ENCODE results near the gene TNNI2.
"Not testable (repeated sequence)": the region's sequence is repeated elsewhere in the genome, so short reads cannot be mapped to it uniquely, and the experiment has no call there.

Gene TNNI2

GRCh38 chr11:1838426-1839144 is at the start of gene TNNI2:
Gene TNNI2 (plus strand): TSS chr11:1838981. CDS start chr11:1839697, 716 bp downstream.
- peak in 4 of 10 donors; percentile 18 to 78 (median 68) for DNase-seq
- intact Hi-C loops (cut with DNase I): no loop called here

GRCh38 chr11:1791912-1792311 is 46.9 kb upstream of the TNNI2 start:
- intact Hi-C loops (cut with DNase I): no loop called here
- DNase-seq: peak in 1 of 10 donors; percentile 37

- intact Hi-C loops (cut with DNase I): no loop called here
- peak in 1 of 10 donors; percentile 21 for DNase-seq
Observed at GRCh38 chr11:1792461-1792860, 46.3 kb upstream of the TNNI2 start.

- intact Hi-C loops (cut with DNase I): no loop called here
- DNase-seq: no peak
Observed at GRCh38 chr11:1793081-1793480, 45.7 kb upstream of the TNNI2 start.

GRCh38 chr11:1796413-1797011 is 42.3 kb upstream of the TNNI2 start:
- DNase-seq: peak in 1 of 10 donors; percentile 35
- intact Hi-C loops (cut with DNase I): no loop called here

- intact Hi-C loops (cut with DNase I): no loop called here
Observed at GRCh38 chr11:1797391-1798125, 41.2 kb upstream of the TNNI2 start.

GRCh38 chr11:1803246-1803645 is 35.5 kb upstream of the TNNI2 start:
- peak in 1 of 10 donors; percentile 58 for DNase-seq
- intact Hi-C loops (cut with DNase I): no loop called here

More at GRCh38 chr11:1797391-1798125, 41.2 kb upstream of the TNNI2 start:
- peak in 1 of 10 donors; percentile 62 for DNase-seq

- intact Hi-C loops (cut with DNase I): not testable (repeated sequence)
- peak in 1 of 10 donors; percentile 72 for DNase-seq
Observed at GRCh38 chr11:1803835-1804519, 34.8 kb upstream of the TNNI2 start.

- intact Hi-C loops (cut with DNase I): no loop called here
- peak in 1 of 10 donors; percentile 34 for DNase-seq
Observed at GRCh38 chr11:1805525-1805924, 33.3 kb upstream of the TNNI2 start.

GRCh38 chr11:1807264-1807995 is 31.4 kb upstream of the TNNI2 start:
- intact Hi-C loops (cut with DNase I): no loop called here

GRCh38 chr11:1810761-1811160 is 28.0 kb upstream of the TNNI2 start:
- DNase-seq: peak in 1 of 10 donors; percentile 32
- intact Hi-C loops (cut with DNase I): no loop called here

More at GRCh38 chr11:1807264-1807995, 31.4 kb upstream of the TNNI2 start:
- DNase-seq: no peak

GRCh38 chr11:1812274-1812673 is 26.5 kb upstream of the TNNI2 start:
- no peak for DNase-seq

GRCh38 chr11:1812801-1813200 is 26.0 kb upstream of the TNNI2 start:
- intact Hi-C loops (cut with DNase I): no loop called here
- peak in 1 of 10 donors; percentile 30 for DNase-seq

More at GRCh38 chr11:1812274-1812673, 26.5 kb upstream of the TNNI2 start:
- intact Hi-C loops (cut with DNase I): no loop called here

- intact Hi-C loops (cut with DNase I): not testable (repeated sequence)
- DNase-seq: peak in 2 of 10 donors; percentile 30 to 49
Observed at GRCh38 chr11:1813356-1813755, 25.4 kb upstream of the TNNI2 start.

GRCh38 chr11:1814691-1815090 is 24.1 kb upstream of the TNNI2 start:
- DNase-seq: peak in 1 of 10 donors; percentile 66
- intact Hi-C loops (cut with DNase I): no loop called here

GRCh38 chr11:1815311-1815710 is 23.5 kb upstream of the TNNI2 start:
- intact Hi-C loops (cut with DNase I): no loop called here
- peak in 1 of 10 donors; percentile 57 for DNase-seq

GRCh38 chr11:1815751-1816150 is 23.0 kb upstream of the TNNI2 start:
- intact Hi-C loops (cut with DNase I): no loop called here
- DNase-seq: peak in 1 of 10 donors; percentile 62

- intact Hi-C loops (cut with DNase I): no loop called here
- DNase-seq: peak in 1 of 10 donors; percentile 36
Observed at GRCh38 chr11:1817000-1817399, 21.8 kb upstream of the TNNI2 start.

GRCh38 chr11:1817511-1817910 is 21.3 kb upstream of the TNNI2 start:
- intact Hi-C loops (cut with DNase I): no loop called here
- no peak for DNase-seq

- peak in 1 of 10 donors; percentile 21 for DNase-seq
- intact Hi-C loops (cut with DNase I): no loop called here
Observed at GRCh38 chr11:1819074-1819473, 19.7 kb upstream of the TNNI2 start.

Data from posterior cingulate gyrus (tissue), 11 donors.